Subcutaneous abdominal adipose tissue (tissue), 5 donors: ENCODE results near the gene NSD1.

Experiments
- H3K27ac ChIP-seq: one replicate; pipeline ENCODE4 v1.7.0; 2013; ENCODE audit warnings: low read depth, mild to moderate bottlenecking, inconsistent platforms, low read length, moderate library complexity
- H3K27me3 ChIP-seq, 5 donors: one replicate each; pipeline ENCODE4 v1.7.0; 2013; ENCODE audit warnings: low read length in 5 of 5, inconsistent platforms in 1 of 5; ENCODE audit not compliant: control insufficient read depth in 5 of 5, insufficient read depth in 4 of 5
- H3K36me3 ChIP-seq, 5 donors: one replicate each; pipeline ENCODE4 v1.7.0; 2013; ENCODE audit warnings: low read length in 5 of 5; ENCODE audit not compliant: control insufficient read depth in 5 of 5, insufficient read depth in 5 of 5
- H3K4me1 ChIP-seq, 5 donors: one replicate each; pipeline ENCODE4 v1.7.0; 2013; ENCODE audit warnings: low read length in 5 of 5, mild to moderate bottlenecking in 3 of 5, moderate library complexity in 1 of 5; ENCODE audit not compliant: control insufficient read depth in 5 of 5, insufficient read depth in 5 of 5
- H3K4me3 ChIP-seq, 5 donors: one replicate each; pipeline ENCODE4 v1.7.0; 2013; ENCODE audit warnings: low read length in 5 of 5, low read depth in 1 of 5
- H3K9ac ChIP-seq, 5 donors: one replicate each; pipeline ENCODE4 v1.7.0; 2013; ENCODE audit warnings: low read length in 5 of 5, mild to moderate bottlenecking in 4 of 5, moderate library complexity in 3 of 5
- H3K9me3 ChIP-seq, 5 donors: one replicate each; pipeline ENCODE4 v1.7.0; 2013; ENCODE audit warnings: low read length in 5 of 5; ENCODE audit not compliant: control insufficient read depth in 5 of 5
- donor health status: healthy.
- donor health status: healthy.
- donor health status: healthy.
- donor health status: healthy.
- donor health status: healthy.

NSD1 gene

DNA sequence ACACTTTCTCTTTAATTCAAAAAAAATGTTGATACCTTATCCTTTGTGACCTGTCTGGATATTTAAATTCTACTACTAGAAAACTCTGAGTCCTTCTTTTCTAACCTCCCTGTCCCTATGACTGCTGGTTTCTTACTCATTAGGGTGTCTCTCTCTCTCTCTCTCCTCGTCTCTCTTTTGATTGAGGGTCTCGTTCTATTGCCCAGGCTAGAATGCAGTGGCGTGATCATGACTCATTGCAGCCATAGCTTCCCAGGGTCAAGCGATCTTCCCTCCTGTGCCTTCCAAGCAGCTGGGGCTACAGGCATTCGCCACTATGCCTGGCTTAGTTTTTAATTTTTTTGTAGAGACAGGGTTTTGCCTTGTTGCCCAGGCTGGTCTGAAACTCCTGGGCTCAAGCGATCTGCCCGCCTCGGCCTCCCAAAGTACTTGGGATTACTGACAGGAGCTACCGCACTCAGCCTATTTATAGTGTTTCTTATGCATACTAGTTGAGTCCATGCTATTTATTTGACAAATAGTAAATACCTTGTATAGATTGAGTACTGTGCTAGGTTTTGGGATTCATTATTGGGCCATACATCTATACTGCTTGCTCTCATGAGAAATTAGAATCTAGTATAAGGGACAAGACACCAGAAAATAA is 61.9 kb downstream of the NSD1 start:
- peaks cover 18 to 51% (median 35%) of the 10 kb centered on the region in 5 donors for H3K36me3 ChIP-seq
- no peak overlapping the region for H3K4me3 ChIP-seq
- no peaks in the 10 kb centered on the region for H3K4me1 ChIP-seq
- no peak overlapping the region for H3K9ac ChIP-seq
- H3K27me3 ChIP-seq: no peaks in the 10 kb centered on the region
- no peaks in the 10 kb centered on the region for H3K9me3 ChIP-seq
- no peak overlapping the region for H3K27ac ChIP-seq

DNA sequence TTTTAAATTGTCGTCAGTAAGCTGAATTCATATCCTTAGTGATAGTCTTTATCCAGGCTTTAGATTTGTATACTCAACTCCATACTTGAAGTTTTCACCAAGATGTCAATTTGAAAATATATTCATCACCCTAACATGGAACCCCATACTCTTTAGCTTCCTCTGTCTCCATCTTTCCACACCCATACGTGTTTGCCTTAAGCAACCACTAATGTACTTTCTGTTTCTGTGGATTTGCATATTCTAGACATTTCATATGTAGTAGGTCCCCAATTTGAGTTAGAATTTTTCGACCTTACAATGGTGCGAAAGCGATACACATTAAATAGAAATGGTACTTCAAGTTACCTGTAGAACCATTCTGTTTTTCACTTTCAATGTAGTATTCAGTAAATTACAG is 65.2 kb downstream of the NSD1 start:
- H3K27me3 ChIP-seq: no peaks in the 10 kb centered on the region
- H3K9me3 ChIP-seq: no peaks in the 10 kb centered on the region
- H3K27ac ChIP-seq: no peak overlapping the region
- no peak overlapping the region for H3K9ac ChIP-seq
- H3K4me3 ChIP-seq: no peak overlapping the region
- peaks cover 21 to 50% (median 34%) of the 10 kb centered on the region in 5 donors for H3K36me3 ChIP-seq
- peaks cover 0 to 7% (median 0%) of the 10 kb centered on the region in 5 donors for H3K4me1 ChIP-seq

DNA sequence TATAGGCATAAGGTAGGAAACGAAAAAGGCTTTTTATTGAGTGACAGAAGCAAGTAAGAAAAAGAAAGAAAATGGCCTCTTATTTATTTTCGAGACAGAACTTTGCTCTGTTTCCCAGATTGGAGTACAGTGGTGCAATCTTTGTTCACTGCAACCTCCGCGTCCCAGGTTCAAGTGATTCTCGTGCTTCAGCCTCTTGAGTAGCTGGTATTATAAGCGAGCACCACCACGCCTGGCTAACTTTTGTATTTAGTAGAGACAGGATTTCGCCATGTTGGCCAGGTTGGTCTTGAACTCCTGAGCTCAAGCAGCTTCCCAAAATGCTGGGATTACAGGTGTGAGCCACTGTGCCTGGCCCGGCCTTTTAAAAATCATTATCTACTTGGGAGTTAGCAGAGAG is 70.7 kb downstream of the NSD1 start:
- Histone ChIP-seq H3K4me3 (no peak overlapping the region), H3K27me3 (no peaks in the 10 kb centered on the region), H3K9ac (no peak overlapping the region), H3K9me3 (no peaks in the 10 kb centered on the region), H3K4me1 (peaks cover 0 to 7% (median 0%) of the 10 kb centered on the region in 5 donors), H3K27ac (no peak overlapping the region), H3K36me3 (peaks cover 5 to 44% (median 28%) of the 10 kb centered on the region in 5 donors)

DNA sequence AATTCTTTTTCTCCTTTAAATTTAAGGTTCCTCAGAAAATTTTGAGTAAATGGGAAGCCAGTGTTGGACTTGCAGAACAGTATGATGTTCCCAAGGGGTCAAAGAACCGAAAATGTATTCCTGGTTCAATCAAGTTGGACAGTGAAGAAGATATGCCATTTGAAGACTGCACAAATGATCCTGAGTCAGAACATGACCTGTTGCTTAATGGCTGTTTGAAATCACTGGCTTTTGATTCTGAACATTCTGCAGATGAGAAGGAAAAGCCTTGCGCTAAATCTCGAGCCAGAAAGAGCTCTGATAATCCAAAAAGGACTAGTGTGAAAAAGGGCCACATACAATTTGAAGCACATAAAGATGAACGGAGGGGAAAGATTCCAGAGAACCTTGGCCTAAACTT is 76.0 kb downstream of the NSD1 start:
- Histone ChIP-seq H3K4me3 (no peak overlapping the region), H3K27me3 (no peaks in the 10 kb centered on the region), H3K4me1 (peaks cover 0 to 11% (median 0%) of the 10 kb centered on the region in 5 donors), H3K9ac (no peak overlapping the region), H3K9me3 (no peaks in the 10 kb centered on the region), H3K27ac (no peak overlapping the region), H3K36me3 (peaks cover 28 to 56% (median 45%) of the 10 kb centered on the region in 5 donors)

DNA sequence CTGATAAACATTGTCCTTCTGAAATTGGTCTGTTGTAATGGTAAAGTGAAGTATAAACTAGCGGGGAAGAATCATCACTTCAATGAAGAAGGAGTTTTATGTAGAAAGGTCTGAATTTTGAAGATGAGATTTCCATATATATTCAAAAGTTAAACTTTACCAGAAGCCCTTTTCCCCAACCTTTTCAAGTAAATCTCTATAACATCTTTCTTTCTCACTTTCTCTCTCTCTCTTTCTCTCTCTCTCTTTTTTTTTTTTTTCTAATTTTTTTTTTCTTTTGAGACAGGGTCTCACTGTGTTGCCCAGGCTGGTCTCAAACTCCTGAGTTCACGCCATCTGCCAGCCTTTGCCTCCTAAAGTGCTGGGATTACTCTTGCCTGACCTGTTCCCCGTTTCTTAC is 78.7 kb downstream of the NSD1 start:
- Histone ChIP-seq H3K36me3 (peaks cover 28 to 58% (median 43%) of the 10 kb centered on the region in 5 donors), H3K4me1 (peaks cover 0 to 11% (median 0%) of the 10 kb centered on the region in 5 donors), H3K9me3 (no peaks in the 10 kb centered on the region), H3K4me3 (no peak overlapping the region), H3K9ac (no peak overlapping the region), H3K27me3 (no peaks in the 10 kb centered on the region), H3K27ac (no peak overlapping the region)

DNA sequence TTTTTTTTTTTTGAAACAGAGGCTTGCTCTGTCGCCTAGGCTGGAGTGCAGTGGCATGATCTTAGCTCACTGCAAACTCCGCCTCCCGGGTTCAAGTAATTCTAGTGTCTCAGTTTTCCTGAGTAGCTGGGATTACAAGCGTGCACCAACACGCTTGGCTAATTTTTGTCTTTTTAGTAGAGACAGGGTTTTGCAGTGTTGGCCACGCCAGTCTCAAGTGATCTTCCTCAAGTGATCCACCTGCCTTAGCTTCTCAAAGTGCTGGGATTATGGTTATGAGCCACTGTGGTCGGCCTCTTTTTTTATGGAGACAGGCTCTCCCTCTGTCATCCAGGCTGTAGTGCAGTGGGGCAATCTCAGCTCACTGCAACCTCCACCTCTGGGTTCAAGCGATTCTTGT is 87.0 kb downstream of the NSD1 start:
- Histone ChIP-seq H3K27me3 (no peaks in the 10 kb centered on the region), H3K4me1 (peaks cover 0 to 3% (median 0%) of the 10 kb centered on the region in 5 donors), H3K36me3 (peaks cover 0 to 9% (median 4%) of the 10 kb centered on the region in 5 donors), H3K9ac (no peak overlapping the region), H3K4me3 (no peak overlapping the region), H3K9me3 (no peaks in the 10 kb centered on the region), H3K27ac (no peak overlapping the region)

DNA sequence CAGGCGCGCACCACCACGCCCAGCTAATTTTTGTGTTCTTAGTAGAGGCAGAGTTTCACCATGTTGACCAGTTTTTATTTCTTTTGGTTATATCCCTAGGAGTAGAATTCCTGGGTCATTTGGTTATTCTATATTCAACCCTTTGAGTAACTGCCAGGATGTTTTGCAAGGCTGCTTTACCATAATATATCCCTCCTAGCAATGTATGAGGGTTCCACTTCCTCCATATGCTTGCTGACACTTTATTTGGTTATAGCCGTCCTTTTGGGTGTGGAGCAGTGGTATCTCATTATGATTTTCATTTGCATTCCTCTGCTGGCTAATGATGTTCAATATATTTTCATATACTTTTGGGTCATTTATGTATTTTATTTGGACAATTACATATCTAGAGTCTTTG is 88.7 kb downstream of the NSD1 start:
- Histone ChIP-seq H3K9me3 (no peaks in the 10 kb centered on the region), H3K4me3 (no peak overlapping the region), H3K9ac (no peak overlapping the region), H3K27me3 (no peaks in the 10 kb centered on the region), H3K4me1 (peaks cover 0 to 3% (median 0%) of the 10 kb centered on the region in 5 donors), H3K27ac (no peak overlapping the region), H3K36me3 (peaks cover 0 to 7% (median 4%) of the 10 kb centered on the region in 5 donors)

DNA sequence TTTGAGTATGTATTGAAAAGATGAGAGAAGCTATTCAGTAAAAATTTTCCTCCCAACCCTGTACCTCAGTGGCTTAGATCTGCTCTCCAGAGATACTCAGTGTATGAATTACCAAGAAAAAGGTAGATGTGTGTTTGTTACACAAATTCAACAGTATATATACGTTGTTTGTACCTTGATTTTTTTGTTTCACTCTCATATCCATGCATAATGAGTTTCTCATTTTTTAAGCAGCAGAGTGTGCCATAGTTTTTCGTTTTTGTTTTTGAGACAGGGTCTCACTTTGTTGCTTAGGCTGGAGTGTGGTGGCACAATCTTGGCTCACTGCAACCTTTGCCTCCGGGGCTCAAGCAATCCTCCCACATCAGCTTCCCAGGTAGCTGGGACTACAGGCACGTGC is 92.2 kb downstream of the NSD1 start:
- Histone ChIP-seq H3K36me3 (peaks cover 0 to 7% (median 2%) of the 10 kb centered on the region in 5 donors), H3K4me1 (peaks cover 0 to 3% (median 0%) of the 10 kb centered on the region in 5 donors), H3K9me3 (no peaks in the 10 kb centered on the region), H3K27ac (no peak overlapping the region), H3K4me3 (no peak overlapping the region), H3K27me3 (no peaks in the 10 kb centered on the region), H3K9ac (no peak overlapping the region)

DNA sequence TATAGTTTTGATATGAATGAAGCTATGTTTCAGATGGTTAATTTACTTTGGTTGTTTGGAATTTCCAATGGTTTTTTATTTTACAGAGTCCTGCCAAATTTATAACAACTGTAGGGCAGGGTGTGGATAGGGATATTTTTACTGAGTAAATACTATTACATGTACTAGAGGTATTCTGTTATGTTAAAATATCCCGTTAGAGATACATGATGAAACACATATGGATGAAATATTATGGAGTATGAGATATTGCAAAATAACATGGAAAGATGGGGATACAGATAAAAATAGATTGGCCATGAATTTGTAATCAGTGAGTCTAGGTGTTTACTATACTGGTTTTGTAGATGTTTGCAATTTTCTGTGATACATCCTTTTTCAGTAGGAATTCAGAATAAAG is 93.3 kb downstream of the NSD1 start:
- Histone ChIP-seq H3K4me3 (no peak overlapping the region), H3K4me1 (peaks cover 0 to 3% (median 0%) of the 10 kb centered on the region in 5 donors), H3K9me3 (no peaks in the 10 kb centered on the region), H3K9ac (no peak overlapping the region), H3K27me3 (no peaks in the 10 kb centered on the region), H3K27ac (no peak overlapping the region), H3K36me3 (peaks cover 0 to 11% (median 4%) of the 10 kb centered on the region in 5 donors)

DNA sequence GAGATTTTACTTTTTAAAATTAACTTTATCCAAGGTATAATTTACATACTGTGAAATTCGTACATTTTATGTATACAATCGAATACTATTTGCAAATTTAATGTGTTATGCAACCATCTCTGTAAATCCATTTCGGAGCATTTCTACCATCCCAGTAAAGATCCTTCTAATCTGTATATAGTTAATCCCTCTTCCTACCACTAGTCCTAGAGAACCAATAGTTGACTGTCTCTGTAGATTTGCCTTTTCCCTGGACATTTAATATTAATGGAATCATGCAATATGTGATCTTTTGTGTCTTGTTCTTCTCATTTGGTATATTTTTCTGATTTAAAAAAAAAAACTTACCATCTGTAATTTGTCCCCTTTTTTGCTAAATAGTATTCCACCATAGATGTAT is 95.2 kb downstream of the NSD1 start:
- no peaks in the 10 kb centered on the region for H3K27me3 ChIP-seq
- H3K36me3 ChIP-seq: peaks cover 0 to 11% (median 4%) of the 10 kb centered on the region in 5 donors
- no peaks in the 10 kb centered on the region for H3K9me3 ChIP-seq
- no peak overlapping the region for H3K4me3 ChIP-seq
- H3K4me1 ChIP-seq: peaks cover 3 to 18% (median 12%) of the 10 kb centered on the region in 5 donors
- no peak overlapping the region for H3K27ac ChIP-seq
- H3K9ac ChIP-seq: no peak overlapping the region
